Esophagus squamous epithelium (tissue), 5 donors: Measurements from ENCODE around the gene FOXP1. TPM values are rescaled to one million over a fixed set of nuclear protein-coding genes. Genes with fewer than 3 reads are reported as not detected.
A peak's percentile ranks its signal among the peaks of the same experiment; 100 is the strongest.

Experiments
- DNase-seq: peaks from one replicate; lab custom pipeline; 2025; lab: John Stamatoyannopoulos, UW
- H3K27ac ChIP-seq, 4 donors: fragments of 200-600 bp; sonication (generic); one replicate each; pipeline ENCODE4 v1.5.1; 2016 to 2019; ENCODE audit warnings: mild to moderate bottlenecking in 1 of 4
- H3K27me3 ChIP-seq, 4 donors: fragments of 200-600 bp; sonication (generic); 1 replicate in 3 of 4; 2 replicates in 1 of 4; pipeline versions ENCODE4 v1.5.1 to v1.6.0; 2017 to 2021; ENCODE audit warnings: antibody characterized with exemption in 1 of 4
- H3K36me3 ChIP-seq, 3 donors: fragments of 200-600 bp; sonication (generic); one replicate each; pipeline ENCODE4 v1.5.1; 2016 to 2019
- H3K4me1 ChIP-seq, 3 donors: fragments of 200-600 bp; sonication (generic); one replicate each; pipeline ENCODE4 v1.5.1; 2017 to 2019
- H3K4me3 ChIP-seq, 4 donors: fragments of 200-600 bp; sonication (generic); 1 replicate in 3 of 4; 2 replicates in 1 of 4; pipeline ENCODE4 v1.5.1; 2016 to 2019; ENCODE audit warnings: mild to moderate bottlenecking in 2 of 4, moderate library complexity in 1 of 4
- H3K9me3 ChIP-seq, 3 donors: fragments of 200-600 bp; sonication (generic); one replicate each; pipeline ENCODE4 v1.5.1; 2016 to 2019
- CTCF ChIP-seq, 6 experiments: fragments of 450-650 bp in 4 of 6; fragments of 200-600 bp in 2 of 6; sonication (generic) in 2 of 6; IDR thresholded peaks; one replicate each; pipeline ENCODE4 v1.5.1; 2016 to 2019; ENCODE audit warnings: antibody characterized with exemption in 6 of 6, mild to moderate bottlenecking in 4 of 6, moderate library complexity in 4 of 6
- POLR2A ChIP-seq, 4 donors: fragments of 450-650 bp; IDR thresholded peaks; one replicate each; pipeline ENCODE4 v1.6.1; 2017; ENCODE audit warnings: antibody characterized with exemption in 4 of 4, mild to moderate bottlenecking in 4 of 4, moderate library complexity in 3 of 4
- WGBS, 2 donors: methylation state at CpG; one replicate each; pipeline ENCODE4 v1.1.5; 2018; 5-methylcytosine and 5-hydroxymethylcytosine counted together
- intact Hi-C: fragments of 100-400 bp; cut with DNase I; formaldehyde crosslinking; loops from one replicate; pipeline ENCODE4 v1.15.0; 2022
- total RNA-seq, 4 donors: library from RNA; depleted of rRNA; stranded (reverse); fragments of >200 nt; gene quantifications; one replicate each; pipeline ENCODE4 v1.1.0, GENCODE V29; 2016
- donor health status: DM: yes; HTN: yes; CAD: no.

The FOXP1 gene
- total RNA-seq, 4 donors from 2014 or later = 49.1 to 124 (median 61.1) TPM

GRCh38 chr3:71310980-71311660, 272.4 kb downstream of the FOXP1 start:
- peaks cover 0 to 38% (median 12%) of the 10 kb centered on the region in 3 donors for H3K4me1 ChIP-seq
- no peak overlapping the region for H3K4me3 ChIP-seq
- peak overlapping the region in 2 of 4 donors; percentile 49 to 73 for H3K27ac ChIP-seq
- WGBS, 2 donors = 80 to 87% methylated on average over 8 to 9 of the region's 9 CpGs
- no peaks in the 10 kb centered on the region for H3K36me3 ChIP-seq
- intact Hi-C loops = no loop called here
- no peaks in the 10 kb centered on the region for H3K9me3 ChIP-seq
- DNase-seq = no peak
- no peaks in the 10 kb centered on the region for H3K27me3 ChIP-seq
- TF ChIP-seq POLR2A (IDR thresholded peaks at IDR 0.05) = no peak
- peak in 1 of 6 experiments; percentile 1 for TF ChIP-seq CTCF (IDR thresholded peaks at IDR 0.05)

- peak overlapping the region in 1 of 4 donors; percentile 1 for H3K4me3 ChIP-seq
- peaks cover 2 to 44% (median 15%) of the 10 kb centered on the region in 3 donors for H3K4me1 ChIP-seq
- peak overlapping the region in 3 of 4 donors; percentile 11 to 73 (median 49) for H3K27ac ChIP-seq
- no peaks in the 10 kb centered on the region for H3K27me3 ChIP-seq
- no peaks in the 10 kb centered on the region for H3K9me3 ChIP-seq
- DNase-seq = no peak
- TF ChIP-seq CTCF (IDR thresholded peaks at IDR 0.05) = peak in 1 of 6 experiments; percentile 8
- TF ChIP-seq POLR2A (IDR thresholded peaks at IDR 0.05) = no peak
- 58 to 72% methylated on average over 9 of the region's 9 CpGs for WGBS, 2 donors
- intact Hi-C loops = no loop called here
- H3K36me3 ChIP-seq = no peaks in the 10 kb centered on the region
These were observed 273.1 kb downstream of the FOXP1 start for GRCh38 chr3:71310359-71310979.

- Histone ChIP-seq H3K27me3 (no peaks in the 10 kb centered on the region), H3K36me3 (no peaks in the 10 kb centered on the region), H3K9me3 (no peaks in the 10 kb centered on the region), H3K27ac (peak overlapping the region in 2 of 4 donors; percentile 11 to 49), H3K4me3 (no peak overlapping the region), H3K4me1 (peaks cover 7 to 50% (median 15%) of the 10 kb centered on the region in 3 donors)
- DNase-seq = no peak
- intact Hi-C loops = no loop called here
- WGBS, 2 donors = 31 to 48% methylated on average over 1 of the region's 1 CpG
- TF ChIP-seq CTCF (IDR thresholded peaks at IDR 0.05) (no peak), POLR2A (IDR thresholded peaks at IDR 0.05) (no peak)
These were observed 273.6 kb downstream of the FOXP1 start for GRCh38 chr3:71309886-71310285.

- H3K27me3 ChIP-seq = no peaks in the 10 kb centered on the region
- H3K4me1 ChIP-seq = peaks cover 8 to 54% (median 15%) of the 10 kb centered on the region in 3 donors
- intact Hi-C loops = no loop called here
- no peak for TF ChIP-seq CTCF (IDR thresholded peaks at IDR 0.05)
- no peak for TF ChIP-seq POLR2A (IDR thresholded peaks at IDR 0.05)
- no peaks in the 10 kb centered on the region for H3K36me3 ChIP-seq
- H3K9me3 ChIP-seq = no peaks in the 10 kb centered on the region
- H3K4me3 ChIP-seq = no peak overlapping the region
- DNase-seq = no peak
- 24 to 56% methylated on average over 3 of the region's 3 CpGs for WGBS, 2 donors
- no peak overlapping the region for H3K27ac ChIP-seq
These were observed 274.2 kb downstream of the FOXP1 start for GRCh38 chr3:71309342-71309741.

- intact Hi-C loops = no loop called here
- WGBS, 2 donors = 69 to 76% methylated on average over 3 to 4 of the region's 4 CpGs
- no peaks in the 10 kb centered on the region for H3K9me3 ChIP-seq
- H3K27ac ChIP-seq = no peak overlapping the region
- no peaks in the 10 kb centered on the region for H3K36me3 ChIP-seq
- H3K27me3 ChIP-seq = no peaks in the 10 kb centered on the region
- TF ChIP-seq CTCF (IDR thresholded peaks at IDR 0.05) (no peak), POLR2A (IDR thresholded peaks at IDR 0.05) (no peak)
- H3K4me1 ChIP-seq = peaks cover 8 to 54% (median 15%) of the 10 kb centered on the region in 3 donors
- DNase-seq = no peak
- H3K4me3 ChIP-seq = no peak overlapping the region
These were observed 274.7 kb downstream of the FOXP1 start for GRCh38 chr3:71308836-71309235.
